Lower leg skin (tissue), 4 donors: ENCODE measurements around the gene CTDSP2. TPM values are rescaled to one million over a fixed set of nuclear protein-coding genes. Genes with fewer than 3 reads are reported as not detected.

ENCODE experiments used
- DNase-seq, 2 donors: peaks; one replicate each; pipeline ENCODE4 v3.0.0-alpha.2; 2019; ENCODE audit warnings: low spot score in 2 of 2
- H3K4me3 ChIP-seq: fragments of 200-600 bp; sonication (generic); 2 replicates; pipeline ENCODE4 v1.5.1; 2017; ENCODE audit warnings: mild to moderate bottlenecking, low read depth; ENCODE audit not compliant: poor library complexity, severe bottlenecking
- CTCF ChIP-seq, 3 donors: fragments of 450-650 bp; IDR thresholded peaks; one replicate each; pipeline ENCODE4 v1.5.1; 2016; ENCODE audit warnings: antibody characterized with exemption in 3 of 3, mild to moderate bottlenecking in 3 of 3, moderate library complexity in 2 of 3
- POLR2A ChIP-seq, 2 donors: fragments of 450-650 bp; IDR thresholded peaks; one replicate each; pipeline ENCODE4 v1.6.1; 2016 to 2017; ENCODE audit warnings: antibody characterized with exemption in 2 of 2, mild to moderate bottlenecking in 1 of 2, moderate library complexity in 1 of 2
- WGBS, 2 donors: methylation state at CpG; one replicate each; pipeline ENCODE4 v1.1.5; 2018; 5-methylcytosine and 5-hydroxymethylcytosine counted together
- intact Hi-C: fragments of 100-400 bp; cut with DNase I; formaldehyde crosslinking; loops from one replicate; pipeline ENCODE4 v1.15.0; 2023; ENCODE audit warnings: low total_unique reads
- total RNA-seq, 4 donors: library from RNA; depleted of rRNA; stranded (reverse); fragments of >200 nt; gene quantifications; one replicate each; pipeline ENCODE4 v1.1.0, GENCODE V29; 2016

CTDSP2 gene
- total RNA-seq, 4 donors from 2014 or later, result 129 to 174 (median 169) TPM

- intact Hi-C loops, result no loop called here
- no peak for TF ChIP-seq POLR2A (IDR thresholded peaks at IDR 0.05)
- no peak for TF ChIP-seq CTCF (IDR thresholded peaks at IDR 0.05)
- no peak for DNase-seq
- 81 to 88% methylated on average over 3 of the region's 3 CpGs for WGBS, 2 donors
- no peak overlapping the region for H3K4me3 ChIP-seq
These were observed 21.7 kb upstream of the CTDSP2 start for GRCh38 chr12:57868221-57868620.

- 89 to 91% methylated on average over 3 of the region's 3 CpGs for WGBS, 2 donors
- no peak for DNase-seq
- no peak overlapping the region for H3K4me3 ChIP-seq
- intact Hi-C loops, result no loop called here
- TF ChIP-seq POLR2A (IDR thresholded peaks at IDR 0.05) (no peak), CTCF (IDR thresholded peaks at IDR 0.05) (no peak)
These were observed 19.9 kb upstream of the CTDSP2 start for GRCh38 chr12:57866308-57867019.

GRCh38 chr12:57865084-57865751 is 18.7 kb upstream of the CTDSP2 start:
- 1 to 3% methylated on average over 26 to 38 of the region's 63 CpGs for WGBS, 2 donors
- peak; percentile 72 to 95 for DNase-seq
- peak overlapping the region; percentile 12 for H3K4me3 ChIP-seq
- intact Hi-C loops, result no loop called here
- TF ChIP-seq CTCF (IDR thresholded peaks at IDR 0.05), result no peak
- no peak for TF ChIP-seq POLR2A (IDR thresholded peaks at IDR 0.05)

- intact Hi-C loops, result no loop called here
- DNase-seq, result no peak
- TF ChIP-seq POLR2A (IDR thresholded peaks at IDR 0.05) (no peak), CTCF (IDR thresholded peaks at IDR 0.05) (no peak)
- H3K4me3 ChIP-seq, result peak overlapping the region; percentile 12
- WGBS, 2 donors, result 12 to 13% methylated on average over 8 of the region's 8 CpGs
These were observed 18.0 kb upstream of the CTDSP2 start for GRCh38 chr12:57864442-57865083.

- intact Hi-C loops, result no loop called here
- WGBS, 2 donors, result 6 to 22% methylated on average over 1 of the region's 1 CpG
- H3K4me3 ChIP-seq, result no peak overlapping the region
- DNase-seq, result no peak
- no peak for TF ChIP-seq CTCF (IDR thresholded peaks at IDR 0.05)
These were observed 17.1 kb upstream of the CTDSP2 start for GRCh38 chr12:57863676-57864075.
